Measurements from ENCODE around the gene IL12RB2. TPM values are rescaled to one million over a fixed set of nuclear protein-coding genes. Genes with fewer than 3 reads are reported as not detected.

The IL12RB2 gene
- total and polyA plus RNA-seq, 2 of the 13 experiments (the other 11 are each of a cell fraction or from before 2014, with no cell fraction given): not detected

DNA sequence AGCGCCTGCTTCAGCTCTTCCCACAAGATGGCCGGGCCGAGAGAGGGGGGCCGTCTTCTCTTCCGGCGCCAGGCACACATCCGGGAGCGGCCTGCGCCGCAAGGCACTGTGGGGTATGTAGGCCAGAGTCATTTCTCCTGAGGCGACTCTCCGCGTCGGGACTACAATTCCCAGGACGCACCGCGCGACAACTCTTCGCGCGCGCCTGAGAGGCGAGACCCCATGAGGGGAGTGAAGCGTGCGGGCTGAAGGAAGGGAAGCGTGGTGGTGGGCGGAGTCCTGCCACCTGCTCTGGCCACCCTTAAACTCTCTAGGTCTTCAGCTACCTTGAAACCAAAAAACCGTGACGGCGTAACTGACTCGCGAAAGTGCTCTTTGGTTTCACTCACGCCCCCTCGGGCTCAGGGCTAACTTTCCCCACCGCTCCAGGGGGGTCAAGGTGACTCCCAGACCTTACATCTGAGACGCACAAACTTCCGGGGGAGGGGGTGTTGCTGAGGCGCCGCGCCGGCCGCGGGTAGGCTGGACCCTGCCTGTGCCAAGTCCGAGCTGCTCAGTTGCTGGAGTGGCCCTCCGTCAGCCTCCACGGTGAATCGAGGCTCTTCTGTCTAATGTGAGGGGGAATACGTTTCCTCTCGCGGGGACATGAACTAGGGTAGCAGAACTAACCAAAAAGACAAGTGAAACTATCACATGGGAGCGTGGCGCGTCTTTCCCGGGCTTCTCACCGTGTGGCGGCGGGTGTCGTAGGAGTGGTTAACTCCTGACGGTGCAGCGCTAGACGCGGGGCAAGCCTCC is 122.9 kb downstream of the IL12RB2 start, which contains the start of gene SERBP1 (continued):
- TF ChIP-seq ZNF367 (CRISPR knock-in tag; IDR thresholded peaks at IDR 0.05; ENCODE audit: borderline replicate concordance) (peak; percentile 79; the same call in 1 of the 2 replicates), UBTF (CRISPR knock-in tag; IDR thresholded peaks at IDR 0.05) (peak; percentile 65), ZNF598 (CRISPR knock-in tag; IDR thresholded peaks at IDR 0.05; ENCODE audit: borderline replicate concordance) (peak; percentile 58; the same call in 1 of the 2 replicates), SMAD1 (CRISPR knock-in tag; IDR thresholded peaks at IDR 0.05; ENCODE audit: borderline replicate concordance, low read depth) (no peak), PHB2 (IDR thresholded peaks at IDR 0.05; ENCODE audit: partially characterized antibody) (no peak), ZNF883 (CRISPR knock-in tag; IDR thresholded peaks at IDR 0.05; ENCODE audit: not compliant biosample characterization) (peak; percentile 52), ZBTB38 (CRISPR knock-in tag; IDR thresholded peaks at IDR 0.05) (no peak; the same call in 1 of the 2 replicates), HCFC1 (IDR thresholded peaks at IDR 0.05; ENCODE audit: low read depth, low read length) (peak; percentile 89), SSRP1 (CRISPR knock-in tag; IDR thresholded peaks at IDR 0.05) (no peak), ATF5 (CRISPR knock-in tag; IDR thresholded peaks at IDR 0.05; ENCODE audit: low read depth) (no peak), ZFP37 (CRISPR knock-in tag; IDR thresholded peaks at IDR 0.05; ENCODE audit: borderline replicate concordance) (0 out of 2 replicates have a peak, but pooled peaks have one; percentile 5), FOXK2 (IDR thresholded peaks at IDR 0.05) (no peak; the same call in 1 of the 2 replicates), ZNF530 (CRISPR knock-in tag; IDR thresholded peaks at IDR 0.05; ENCODE audit: low read depth) (no peak), RBFOX2 (IDR thresholded peaks at IDR 0.05; ENCODE audit: low read depth, low read length) (peak; percentile 93), ZBTB26 (CRISPR knock-in tag; IDR thresholded peaks at IDR 0.05; ENCODE audit: borderline replicate concordance) (0 out of 2 replicates have a peak, but pooled peaks have one; percentile 4)
- TF ChIP-seq, protein P1, sequence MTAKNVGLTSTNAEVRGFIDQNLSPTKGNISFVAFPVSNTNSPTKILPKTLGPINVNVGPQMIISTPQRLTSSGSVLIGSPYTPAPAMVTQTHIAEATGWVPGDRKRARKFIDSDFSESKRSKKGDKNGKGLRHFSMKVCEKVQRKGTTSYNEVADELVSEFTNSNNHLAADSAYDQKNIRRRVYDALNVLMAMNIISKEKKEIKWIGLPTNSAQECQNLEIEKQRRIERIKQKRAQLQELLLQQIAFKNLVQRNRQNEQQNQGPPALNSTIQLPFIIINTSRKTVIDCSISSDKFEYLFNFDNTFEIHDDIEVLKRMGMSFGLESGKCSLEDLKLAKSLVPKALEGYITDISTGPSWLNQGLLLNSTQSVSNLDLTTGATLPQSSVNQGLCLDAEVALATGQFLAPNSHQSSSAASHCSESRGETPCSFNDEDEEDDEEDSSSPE (CRISPR knock-in tag; IDR thresholded peaks at IDR 0.05): peak; percentile 97
- TF ChIP-seq, protein P2, sequence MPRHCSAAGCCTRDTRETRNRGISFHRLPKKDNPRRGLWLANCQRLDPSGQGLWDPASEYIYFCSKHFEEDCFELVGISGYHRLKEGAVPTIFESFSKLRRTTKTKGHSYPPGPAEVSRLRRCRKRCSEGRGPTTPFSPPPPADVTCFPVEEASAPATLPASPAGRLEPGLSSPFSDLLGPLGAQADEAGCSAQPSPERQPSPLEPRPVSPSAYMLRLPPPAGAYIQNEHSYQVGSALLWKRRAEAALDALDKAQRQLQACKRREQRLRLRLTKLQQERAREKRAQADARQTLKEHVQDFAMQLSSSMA (CRISPR knock-in tag; IDR thresholded peaks at IDR 0.05): no peak
- TF ChIP-seq, protein P3, sequence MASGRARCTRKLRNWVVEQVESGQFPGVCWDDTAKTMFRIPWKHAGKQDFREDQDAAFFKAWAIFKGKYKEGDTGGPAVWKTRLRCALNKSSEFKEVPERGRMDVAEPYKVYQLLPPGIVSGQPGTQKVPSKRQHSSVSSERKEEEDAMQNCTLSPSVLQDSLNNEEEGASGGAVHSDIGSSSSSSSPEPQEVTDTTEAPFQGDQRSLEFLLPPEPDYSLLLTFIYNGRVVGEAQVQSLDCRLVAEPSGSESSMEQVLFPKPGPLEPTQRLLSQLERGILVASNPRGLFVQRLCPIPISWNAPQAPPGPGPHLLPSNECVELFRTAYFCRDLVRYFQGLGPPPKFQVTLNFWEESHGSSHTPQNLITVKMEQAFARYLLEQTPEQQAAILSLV (CRISPR knock-in tag; IDR thresholded peaks at IDR 0.05; ENCODE audit: borderline replicate concordance): peak; percentile 17; the same call in 1 of the 2 replicates
- TF ChIP-seq, protein P4, sequence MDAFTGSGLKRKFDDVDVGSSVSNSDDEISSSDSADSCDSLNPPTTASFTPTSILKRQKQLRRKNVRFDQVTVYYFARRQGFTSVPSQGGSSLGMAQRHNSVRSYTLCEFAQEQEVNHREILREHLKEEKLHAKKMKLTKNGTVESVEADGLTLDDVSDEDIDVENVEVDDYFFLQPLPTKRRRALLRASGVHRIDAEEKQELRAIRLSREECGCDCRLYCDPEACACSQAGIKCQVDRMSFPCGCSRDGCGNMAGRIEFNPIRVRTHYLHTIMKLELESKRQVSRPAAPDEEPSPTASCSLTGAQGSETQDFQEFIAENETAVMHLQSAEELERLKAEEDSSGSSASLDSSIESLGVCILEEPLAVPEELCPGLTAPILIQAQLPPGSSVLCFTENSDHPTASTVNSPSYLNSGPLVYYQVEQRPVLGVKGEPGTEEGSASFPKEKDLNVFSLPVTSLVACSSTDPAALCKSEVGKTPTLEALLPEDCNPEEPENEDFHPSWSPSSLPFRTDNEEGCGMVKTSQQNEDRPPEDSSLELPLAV (CRISPR knock-in tag; conservative IDR thresholded peaks at IDR 0.05; ENCODE audit: low read depth): 0 out of 2 replicates have a peak, but pooled peaks have one; percentile 19
